OCI-LY3 (cell line): Measurements from ENCODE around the gene CD58.

Experiments used
- CTCF ChIP-seq: fragments of 200-600, 300-600 bp; sonication (generic); IDR thresholded peaks from 2 replicates; pipeline ENCODE4 v1.5.1; 2014; ENCODE audit warnings: antibody characterized with exemption, low read length, low read depth
- EZH2phosphoT487 ChIP-seq: fragments of 200-600 bp; shearing (Covaris generic); IDR thresholded peaks from 2 replicates; pipeline ENCODE4 v1.6.1; 2018; ENCODE audit warnings: antibody characterized with exemption, mixed run types, low read depth

- TF ChIP-seq CTCF (no peak), EZH2phosphoT487 (no peak)
Measured at GRCh38 chr1:116518400-116518799, 52.4 kb downstream of the CD58 start.
